ENCODE results near the gene CFAP299. TPM values are rescaled to one million over a fixed set of nuclear protein-coding genes. Genes with fewer than 3 reads are reported as not detected.
"Not testable (repeated sequence)": the region's sequence is repeated elsewhere in the genome, so short reads cannot be mapped to it uniquely, and the experiment has no call there.

The CFAP299 gene
- polyA plus RNA-seq, 4 donors, result 0.42 to 1.5 (median 1.0) TPM

- not testable (repeated sequence) for DNase-seq (ENCODE audit: low read depth in 4 of 4, low spot score in 3 of 4)
Measured at GRCh38 chr4:80800719-80801118, 465.2 kb downstream of the CFAP299 start.

DNA sequence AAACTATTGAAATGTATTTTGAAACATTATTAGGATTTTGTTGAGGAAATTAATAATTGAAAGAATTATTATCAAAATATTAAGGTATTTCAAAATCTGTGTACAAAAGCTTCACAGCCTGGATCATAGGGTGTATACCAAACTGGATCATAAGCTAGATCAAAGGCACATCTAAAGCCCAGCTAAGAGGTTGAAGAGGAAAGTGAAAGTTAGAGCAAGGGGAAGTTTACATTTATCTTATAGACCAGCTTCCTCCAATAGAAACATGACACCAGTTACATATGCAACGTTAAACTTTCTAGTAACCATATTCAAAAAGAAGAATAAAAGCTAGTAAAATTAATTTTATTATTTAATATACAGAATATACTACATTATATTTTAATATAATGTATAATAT, 467.8 kb downstream of the CFAP299 start:
- no peak for DNase-seq (ENCODE audit: low read depth in 4 of 4, low spot score in 3 of 4)

GRCh38 chr4:80806472-80806871, 470.9 kb downstream of the CFAP299 start:
- no peak for DNase-seq (ENCODE audit: low read depth in 4 of 4, low spot score in 3 of 4)

DNA sequence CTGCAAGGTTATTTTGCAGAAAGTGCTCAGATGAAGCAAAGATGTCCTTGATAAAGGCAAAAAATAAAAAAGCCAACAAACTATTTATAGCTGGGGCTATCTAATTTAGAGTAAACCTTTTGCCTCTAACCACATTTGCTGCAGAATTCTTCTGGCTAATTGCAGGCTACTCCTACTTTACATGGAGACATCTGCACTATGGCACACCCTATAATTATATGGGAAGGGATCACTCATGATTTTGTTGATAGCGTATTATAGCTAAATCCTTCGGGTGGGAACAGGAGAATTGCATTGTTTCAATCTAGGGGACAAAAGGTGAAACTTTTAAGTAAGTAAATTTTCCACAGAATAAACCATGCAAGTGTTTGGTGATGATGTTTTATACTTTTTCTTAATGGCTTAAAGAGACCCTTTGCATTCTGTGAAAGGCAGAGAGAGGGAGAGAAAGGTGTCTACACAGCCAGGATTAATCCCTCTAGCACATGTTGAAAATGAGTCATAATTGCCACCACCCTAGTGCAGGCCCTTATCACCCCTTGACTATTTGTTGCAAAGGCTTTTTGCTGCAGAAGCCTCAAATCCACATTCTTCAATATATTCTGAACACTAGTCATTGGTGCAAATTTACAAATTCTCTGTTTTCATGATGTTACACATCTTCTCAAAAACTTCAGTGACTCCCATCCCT, 473.7 kb downstream of the CFAP299 start:
- DNase-seq (ENCODE audit: low read depth in 4 of 4, low spot score in 3 of 4), result no peak

DNA sequence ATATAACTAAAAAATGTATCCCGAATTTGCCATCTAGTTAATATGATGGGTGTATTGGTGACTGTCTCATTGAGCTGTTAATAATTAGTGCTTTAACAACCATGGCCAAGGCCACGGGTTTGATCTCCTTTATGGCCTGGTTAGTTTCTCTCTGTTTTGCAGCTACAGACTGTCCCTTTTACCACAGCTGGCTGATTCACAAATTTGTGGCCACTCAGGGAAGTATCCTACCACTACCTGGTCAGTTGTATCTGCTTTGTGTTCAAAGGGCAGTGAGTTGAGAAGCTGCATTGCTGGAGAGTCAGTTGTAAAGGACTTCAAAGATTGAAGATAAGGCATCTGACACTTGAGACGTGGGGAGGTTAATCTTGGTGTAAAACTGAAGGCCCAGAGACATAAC, 475.9 kb downstream of the CFAP299 start:
- DNase-seq (ENCODE audit: low read depth in 4 of 4, low spot score in 3 of 4), result no peak

- DNase-seq (ENCODE audit: low read depth in 4 of 4, low spot score in 3 of 4), result no peak
Measured at GRCh38 chr4:80812145-80812544, 476.6 kb downstream of the CFAP299 start.

DNA sequence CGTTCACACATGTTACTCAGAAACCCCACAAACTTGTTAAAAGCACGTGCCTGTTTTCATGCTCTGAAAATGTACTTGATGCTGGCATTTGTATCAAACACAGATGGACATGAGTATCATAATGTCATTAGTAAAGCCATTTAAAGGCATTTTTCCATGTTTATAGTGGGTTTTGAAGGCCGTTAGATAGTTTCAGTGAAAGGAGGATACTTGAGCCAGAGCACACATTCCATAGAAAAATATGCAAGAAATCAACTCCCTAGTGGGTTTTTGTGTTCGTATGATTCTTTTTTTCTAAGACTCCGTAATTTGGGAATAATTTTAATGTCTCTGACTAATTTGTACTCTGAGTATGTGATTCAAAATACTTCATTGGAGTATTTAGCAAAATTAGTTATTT, 478.7 kb downstream of the CFAP299 start:
- DNase-seq (ENCODE audit: low read depth in 4 of 4, low spot score in 3 of 4), result no peak

DNA sequence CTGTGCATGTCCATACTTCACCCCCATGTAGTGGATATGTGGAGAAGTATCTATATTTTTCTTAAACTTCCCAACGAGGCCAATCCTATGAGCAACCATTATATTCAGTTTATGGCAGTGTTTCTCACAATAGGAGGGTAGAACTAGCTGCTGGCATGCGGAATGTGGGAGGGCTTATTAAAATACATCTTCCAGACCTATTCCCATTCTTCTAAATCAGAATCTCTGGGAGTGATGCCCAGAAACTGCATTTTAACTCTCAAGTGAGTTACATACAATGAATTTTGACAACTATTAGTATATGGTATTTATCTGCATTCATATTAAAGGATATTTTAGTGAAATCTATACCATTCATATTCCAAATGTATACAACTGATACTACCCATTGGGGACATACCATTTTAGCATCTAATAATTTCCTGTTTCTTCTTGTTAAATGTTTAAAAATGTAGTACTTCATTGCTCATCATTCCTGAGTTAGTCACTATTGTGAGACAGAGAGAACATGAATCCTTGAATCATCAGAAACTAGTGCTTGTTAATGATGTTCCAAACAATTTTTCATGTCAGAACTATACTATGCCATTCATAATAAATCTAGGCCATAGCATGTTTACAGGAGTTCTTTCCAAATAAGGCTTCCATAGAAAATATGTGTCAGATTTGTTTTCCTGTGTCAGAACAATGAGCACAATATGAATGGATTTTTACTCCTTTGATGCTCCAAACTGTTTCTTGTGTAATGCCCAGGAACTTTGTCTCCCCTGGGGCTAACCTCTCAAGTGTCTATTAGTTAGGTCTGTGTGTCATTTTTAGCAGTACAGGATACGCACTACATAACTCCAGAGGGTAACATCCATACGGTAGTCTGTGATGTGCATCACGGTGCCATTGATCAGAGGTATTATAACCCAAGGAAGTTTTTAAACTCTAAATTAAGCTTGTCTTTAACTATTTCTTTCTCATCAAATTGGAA, 496.1 kb downstream of the CFAP299 start:
- no peak for DNase-seq (ENCODE audit: low read depth in 4 of 4, low spot score in 3 of 4)

- no peak for DNase-seq (ENCODE audit: low read depth in 4 of 4, low spot score in 3 of 4)
Measured at GRCh38 chr4:80839281-80839680, 503.8 kb downstream of the CFAP299 start.

- no peak for DNase-seq (ENCODE audit: low read depth in 4 of 4, low spot score in 3 of 4)
Measured at GRCh38 chr4:80839792-80840191, 504.3 kb downstream of the CFAP299 start.

GRCh38 chr4:80840396-80840795, 504.9 kb downstream of the CFAP299 start:
- DNase-seq (ENCODE audit: low read depth in 4 of 4, low spot score in 3 of 4), result no peak

GRCh38 chr4:80841587-80842281, 506.2 kb downstream of the CFAP299 start:
- DNase-seq (ENCODE audit: low read depth in 4 of 4, low spot score in 3 of 4), result no peak

DNA sequence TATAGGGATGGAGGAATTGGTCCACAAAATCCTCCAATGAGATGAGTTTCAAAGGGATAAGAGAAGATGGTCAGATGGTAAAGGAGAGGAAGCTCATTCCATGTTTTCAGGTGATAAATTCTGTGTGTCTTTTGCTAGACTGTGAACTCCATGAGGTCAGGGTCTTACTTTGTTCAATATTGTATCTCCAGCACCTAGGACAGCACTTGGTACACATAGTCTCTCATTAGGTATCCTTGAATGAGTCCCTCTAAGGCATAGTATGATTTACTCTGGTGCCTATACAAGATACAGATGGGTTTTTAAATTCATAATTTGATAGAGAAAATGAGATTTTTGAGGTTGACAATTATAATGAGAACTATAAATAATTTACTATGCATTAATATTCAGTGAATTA, 510.7 kb downstream of the CFAP299 start:
- DNase-seq (ENCODE audit: low read depth in 4 of 4, low spot score in 3 of 4), result no peak

- no peak for DNase-seq (ENCODE audit: low read depth in 4 of 4, low spot score in 3 of 4)
Measured at GRCh38 chr4:80852061-80852460, 516.5 kb downstream of the CFAP299 start.

DNA sequence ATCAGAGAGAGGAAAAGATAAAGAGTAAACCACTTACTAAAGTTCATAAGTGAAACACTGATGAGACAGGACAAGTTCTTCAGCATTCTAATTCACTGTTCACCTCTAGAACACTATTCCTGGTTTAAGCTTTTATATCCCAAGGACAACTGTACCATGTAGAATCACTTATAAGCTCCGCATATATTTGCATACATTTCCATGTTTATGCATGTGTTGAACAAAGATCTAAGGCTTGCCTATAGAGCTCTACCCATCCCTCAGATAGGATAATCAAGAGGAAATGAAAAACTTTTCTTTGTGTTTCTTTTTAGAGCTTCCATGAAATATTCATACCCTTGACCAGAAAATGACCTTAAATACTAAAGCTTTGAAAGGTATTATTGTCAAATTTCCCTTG, 538.0 kb downstream of the CFAP299 start:
- no peak for DNase-seq (ENCODE audit: low read depth in 4 of 4, low spot score in 3 of 4)

DNA sequence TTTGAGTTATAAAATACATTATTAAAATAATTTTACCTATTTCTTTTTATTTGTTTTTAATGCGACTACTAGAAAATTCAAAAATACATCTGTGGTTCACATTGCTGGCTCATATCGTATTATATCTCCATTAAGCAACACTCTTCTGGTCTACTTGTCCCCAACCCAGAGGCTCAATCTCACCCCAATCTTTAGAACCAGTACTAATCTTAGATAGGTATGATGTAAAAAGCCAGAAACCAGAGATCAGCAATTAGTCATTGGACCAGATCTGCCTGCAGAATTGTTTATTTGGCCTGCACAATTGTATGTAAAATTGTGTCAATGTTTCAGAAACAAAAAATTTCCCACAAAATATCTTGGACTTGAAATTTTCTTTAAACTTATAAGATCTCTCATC, 539.4 kb downstream of the CFAP299 start:
- DNase-seq (ENCODE audit: low read depth in 4 of 4, low spot score in 3 of 4), result no peak

- DNase-seq (ENCODE audit: low read depth in 4 of 4, low spot score in 3 of 4), result no peak
Measured at GRCh38 chr4:80875642-80876041, 540.1 kb downstream of the CFAP299 start.

- DNase-seq (ENCODE audit: low read depth in 4 of 4, low spot score in 3 of 4), result no peak
Measured at GRCh38 chr4:80876810-80877209, 541.3 kb downstream of the CFAP299 start.

DNA sequence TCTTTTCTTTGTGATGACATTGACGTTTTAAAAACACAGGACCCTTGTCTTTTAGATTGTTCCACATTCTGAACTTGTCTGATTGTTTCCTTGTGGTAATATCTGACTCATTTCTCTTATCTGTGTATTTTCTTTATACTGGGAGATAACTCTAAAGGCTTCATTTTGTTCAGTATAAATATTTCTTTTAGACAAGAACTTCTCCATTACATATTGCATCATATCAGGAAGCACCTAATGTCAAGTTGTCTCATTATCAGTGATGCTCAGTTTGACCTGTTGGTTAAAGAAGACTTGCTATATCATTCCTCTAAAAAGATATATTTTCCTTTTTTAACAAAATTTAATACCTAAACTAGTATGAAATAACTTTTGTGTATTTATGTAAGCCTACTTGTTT, 542.7 kb downstream of the CFAP299 start:
- DNase-seq (ENCODE audit: low read depth in 4 of 4, low spot score in 3 of 4), result no peak

DNA sequence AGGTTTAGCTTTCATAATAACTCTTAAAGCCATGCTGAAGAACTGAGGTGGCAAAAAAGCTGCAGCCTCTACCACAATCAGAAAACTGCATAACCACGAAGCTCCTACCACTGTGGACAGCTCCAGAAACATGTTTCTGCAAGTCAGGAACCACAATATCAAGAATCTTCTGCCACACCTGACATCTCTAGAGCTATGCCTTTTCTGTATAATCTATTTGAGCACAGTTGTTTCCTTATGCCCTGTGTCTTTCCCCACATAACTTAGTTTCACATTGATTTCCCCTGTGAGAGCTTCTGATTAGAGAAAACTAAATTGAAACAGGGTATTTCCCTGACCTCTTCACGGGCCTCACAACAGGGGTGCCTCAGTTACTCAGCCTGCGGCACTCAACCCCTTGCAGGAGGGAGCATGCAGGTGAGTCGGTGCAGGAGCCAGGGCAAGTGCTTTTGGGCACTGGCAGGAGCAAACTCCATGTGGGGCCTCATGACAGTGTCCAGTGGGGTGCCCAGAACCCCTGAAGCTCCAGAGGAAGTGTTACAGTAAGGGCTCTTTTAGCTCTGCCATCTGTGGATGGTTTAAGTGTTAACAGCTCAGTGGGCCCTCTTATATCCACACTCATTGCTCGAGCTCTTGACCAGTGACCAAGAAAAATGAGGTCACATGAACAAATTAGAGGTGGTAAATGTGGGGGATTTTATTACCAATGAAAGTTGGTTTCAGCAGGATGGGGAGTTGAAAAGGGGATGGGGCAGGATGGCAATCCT, 562.2 kb downstream of the CFAP299 start:
- DNase-seq (ENCODE audit: low read depth in 4 of 4, low spot score in 3 of 4), result no peak
